Activated CD4-positive, alpha-beta T cell treated with anti-CD3 and anti-CD28 coated beads, Interleukin-10, Interleukin-2, amounts not matched to agents 100 ng/mL and 50 ng/mL, durations not matched to agents 16 hours and 8 hours (primary cell): Measurements from ENCODE around the gene GPR27.

Experiments used
- DNase-seq: peaks from one replicate; pipeline ENCODE4 v3.0.0-alpha.2; 2020

GPR27 gene

GRCh38 chr3:71787851-71788405 is 34.3 kb downstream of the GPR27 start:
- DNase-seq: no peak

- no peak for DNase-seq
Measured at GRCh38 chr3:71789922-71790321, 36.3 kb downstream of the GPR27 start.

GRCh38 chr3:71791634-71792033 is 38.0 kb downstream of the GPR27 start:
- DNase-seq: no peak

GRCh38 chr3:71796290-71796689 is 42.6 kb downstream of the GPR27 start:
- no peak for DNase-seq

- DNase-seq: no peak
Measured at GRCh38 chr3:71797455-71797854, 43.8 kb downstream of the GPR27 start.

GRCh38 chr3:71800023-71800422 is 46.4 kb downstream of the GPR27 start:
- no peak for DNase-seq

- DNase-seq: no peak
Measured at GRCh38 chr3:71801986-71802385, 48.3 kb downstream of the GPR27 start.

- no peak for DNase-seq
Measured at GRCh38 chr3:71803248-71803647, 49.6 kb downstream of the GPR27 start.

GRCh38 chr3:71805199-71805598 is 51.5 kb downstream of the GPR27 start:
- no peak for DNase-seq

GRCh38 chr3:71805691-71806090 is 52.0 kb downstream of the GPR27 start:
- no peak for DNase-seq
